Breast epithelium (tissue), 3 donors: ENCODE data around the gene SPATS2.

Experiments
- CTCF ChIP-seq, 3 donors: fragments of 450-650 bp; IDR thresholded peaks; one replicate each; pipeline ENCODE4 v1.5.1; 2016 to 2017; ENCODE audit warnings: antibody characterized with exemption in 3 of 3, mild to moderate bottlenecking in 3 of 3, moderate library complexity in 3 of 3
- POLR2AphosphoS5 ChIP-seq, 3 donors: sonication (generic); formaldehyde crosslinking; IDR thresholded peaks; one replicate each; pipeline ENCODE4 v1.6.1; 2017; ENCODE audit warnings: antibody characterized with exemption in 3 of 3

GRCh38 chr12:49535921-49536525 is 168.8 kb downstream of the SPATS2 start:
- TF ChIP-seq CTCF (IDR thresholded peaks at IDR 0.05) (no peak), POLR2AphosphoS5 (IDR thresholded peaks at IDR 0.05) (no peak)
